Lower leg skin (tissue), 4 donors: ENCODE results near the gene NELFB. TPM values are rescaled to one million over a fixed set of nuclear protein-coding genes. Genes with fewer than 3 reads are reported as not detected.
A peak's percentile ranks its signal among the peaks of the same experiment; 100 is the strongest.

ENCODE experiments used
- DNase-seq, 2 donors: peaks; one replicate each; pipeline ENCODE4 v3.0.0-alpha.2; 2019; ENCODE audit warnings: low spot score in 2 of 2
- H3K4me3 ChIP-seq: fragments of 200-600 bp; sonication (generic); 2 replicates; pipeline ENCODE4 v1.5.1; 2017; ENCODE audit warnings: mild to moderate bottlenecking, low read depth; ENCODE audit not compliant: poor library complexity, severe bottlenecking
- POLR2A ChIP-seq, 2 donors: fragments of 450-650 bp; IDR thresholded peaks; one replicate each; pipeline ENCODE4 v1.6.1; 2016 to 2017; ENCODE audit warnings: antibody characterized with exemption in 2 of 2, mild to moderate bottlenecking in 1 of 2, moderate library complexity in 1 of 2
- WGBS, 2 donors: methylation state at CpG; one replicate each; pipeline ENCODE4 v1.1.5; 2018; 5-methylcytosine and 5-hydroxymethylcytosine counted together
- intact Hi-C: fragments of 100-400 bp; cut with DNase I; formaldehyde crosslinking; loops from one replicate; pipeline ENCODE4 v1.15.0; 2023; ENCODE audit warnings: low total_unique reads
- total RNA-seq, 4 donors: library from RNA; depleted of rRNA; stranded (reverse); fragments of >200 nt; gene quantifications; one replicate each; pipeline ENCODE4 v1.1.0, GENCODE V29; 2016
- TF ChIP-seq, protein P1 (sequence below), 3 donors: fragments of 450-650 bp; IDR thresholded peaks; one replicate each; pipeline ENCODE4 v1.5.1; 2016; ENCODE audit warnings: antibody characterized with exemption in 3 of 3, mild to moderate bottlenecking in 3 of 3, moderate library complexity in 2 of 3

Gene NELFB
- total RNA-seq, 4 donors from 2014 or later = 40.7 to 52.7 (median 49.9) TPM

DNA sequence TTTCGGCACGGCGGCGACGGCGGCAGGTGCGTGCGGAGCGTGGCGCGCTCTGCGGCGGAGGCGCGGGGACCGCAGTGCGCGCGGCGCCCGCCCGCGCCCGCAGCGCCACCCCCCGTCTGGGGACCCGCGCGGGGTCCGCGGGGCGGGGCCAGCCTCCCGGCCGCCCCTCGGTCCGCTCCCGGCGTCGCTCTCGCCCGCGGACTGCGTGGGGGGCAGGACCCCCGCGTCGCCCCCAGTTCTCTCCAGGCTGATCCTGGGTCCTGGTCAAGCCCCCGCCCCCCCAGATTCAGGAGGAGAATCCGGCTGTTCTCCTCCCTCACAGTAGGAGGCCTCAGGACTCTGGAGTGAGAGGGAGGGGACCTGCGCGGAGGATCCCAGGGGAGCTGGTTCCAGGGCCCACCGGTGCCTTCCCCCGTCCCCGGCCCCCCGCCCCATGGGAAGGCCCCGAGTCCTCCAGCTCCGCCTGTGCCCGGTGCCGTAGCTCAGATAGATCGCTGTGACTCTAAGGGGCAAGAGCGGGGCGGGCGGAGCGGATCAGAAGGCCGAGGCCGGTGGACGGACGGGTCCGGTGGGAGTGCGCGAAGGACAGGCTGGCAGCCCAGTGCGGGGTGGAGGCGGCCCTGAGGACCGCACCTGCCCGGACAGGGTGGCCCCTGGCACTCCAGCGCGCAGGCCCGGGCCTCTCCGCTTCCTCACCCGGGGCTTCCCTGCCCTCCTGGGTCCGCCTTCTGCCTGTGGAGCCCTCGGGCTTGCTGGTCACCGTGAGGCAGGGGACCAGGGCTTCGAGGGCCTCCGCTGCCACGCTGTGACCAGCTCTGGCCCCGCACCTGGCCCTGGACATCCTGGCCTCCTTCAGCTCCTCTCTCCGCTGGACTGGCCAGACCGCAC, 32.7 kb upstream of the NELFB start, which contains the start of gene RNF208:
TSS of gene RNF208 (minus strand) at position 51 of the 888 bp plus-strand sequence. CDS start 1,028 bp downstream, outside the sequence.
- peak within 1 kb of the TSS; percentile 27 for H3K4me3 ChIP-seq
- 5 to 10% methylated on average over 12 to 29 of the region's 88 CpGs for WGBS, 2 donors
- intact Hi-C loops = no loop called here
- no peak for TF ChIP-seq POLR2A (IDR thresholded peaks at IDR 0.05)
- TF ChIP-seq, protein P1, sequence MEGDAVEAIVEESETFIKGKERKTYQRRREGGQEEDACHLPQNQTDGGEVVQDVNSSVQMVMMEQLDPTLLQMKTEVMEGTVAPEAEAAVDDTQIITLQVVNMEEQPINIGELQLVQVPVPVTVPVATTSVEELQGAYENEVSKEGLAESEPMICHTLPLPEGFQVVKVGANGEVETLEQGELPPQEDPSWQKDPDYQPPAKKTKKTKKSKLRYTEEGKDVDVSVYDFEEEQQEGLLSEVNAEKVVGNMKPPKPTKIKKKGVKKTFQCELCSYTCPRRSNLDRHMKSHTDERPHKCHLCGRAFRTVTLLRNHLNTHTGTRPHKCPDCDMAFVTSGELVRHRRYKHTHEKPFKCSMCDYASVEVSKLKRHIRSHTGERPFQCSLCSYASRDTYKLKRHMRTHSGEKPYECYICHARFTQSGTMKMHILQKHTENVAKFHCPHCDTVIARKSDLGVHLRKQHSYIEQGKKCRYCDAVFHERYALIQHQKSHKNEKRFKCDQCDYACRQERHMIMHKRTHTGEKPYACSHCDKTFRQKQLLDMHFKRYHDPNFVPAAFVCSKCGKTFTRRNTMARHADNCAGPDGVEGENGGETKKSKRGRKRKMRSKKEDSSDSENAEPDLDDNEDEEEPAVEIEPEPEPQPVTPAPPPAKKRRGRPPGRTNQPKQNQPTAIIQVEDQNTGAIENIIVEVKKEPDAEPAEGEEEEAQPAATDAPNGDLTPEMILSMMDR (IDR thresholded peaks at IDR 0.05) = no peak
- no peak for DNase-seq

DNA sequence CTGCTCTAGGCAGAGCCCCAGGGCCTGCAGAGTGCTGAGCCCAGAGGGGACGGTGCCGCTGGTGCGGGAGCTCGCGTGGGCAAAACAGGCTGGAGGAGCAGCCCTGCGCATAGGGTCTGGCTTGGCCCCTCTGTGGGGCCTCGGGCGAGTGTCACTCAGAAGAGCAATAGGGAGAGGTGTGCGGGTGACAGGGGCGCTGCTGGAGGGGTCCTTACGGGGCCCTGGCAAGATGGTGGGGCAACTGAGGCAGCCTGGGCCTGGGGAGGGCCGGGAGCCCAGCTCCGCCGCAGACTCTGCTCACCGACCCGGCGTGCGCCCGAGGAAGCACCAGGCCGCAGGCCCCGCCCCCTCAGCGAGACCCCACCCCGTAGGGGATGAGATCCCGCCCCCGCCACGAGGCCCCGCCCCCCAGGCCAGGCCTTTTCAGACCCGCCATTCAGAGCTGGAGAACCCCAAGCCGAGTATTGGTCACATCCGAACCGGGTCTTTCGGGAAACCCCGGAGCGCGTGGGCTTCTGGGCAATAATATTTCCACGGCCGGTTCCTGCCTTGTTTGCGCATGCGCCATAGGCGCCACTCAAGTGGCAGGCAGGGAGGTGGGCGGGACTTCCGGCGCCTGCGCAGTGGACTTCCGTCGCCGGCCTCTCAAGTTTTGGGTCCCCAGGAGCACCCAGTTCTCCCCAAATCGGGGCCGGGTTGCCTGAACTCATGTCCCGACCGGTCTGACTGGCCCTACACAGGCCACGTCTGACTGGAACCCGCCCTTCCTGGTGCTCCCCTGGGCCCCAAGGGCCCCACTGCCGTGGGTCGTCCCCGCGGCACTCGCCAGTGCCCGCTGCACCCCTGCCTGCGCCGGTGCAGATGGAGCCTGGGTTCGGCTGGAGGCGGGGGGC, 31.8 kb upstream of the NELFB start:
- TF ChIP-seq, protein P1 (IDR thresholded peaks at IDR 0.05) = no peak
- TF ChIP-seq POLR2A (IDR thresholded peaks at IDR 0.05) = no peak
- 1% methylated on average over 31 to 44 of the region's 63 CpGs for WGBS, 2 donors
- H3K4me3 ChIP-seq = peak overlapping the region; percentile 48
- DNase-seq = peak; percentile 97 to 99
- intact Hi-C loops = no loop called here

DNA sequence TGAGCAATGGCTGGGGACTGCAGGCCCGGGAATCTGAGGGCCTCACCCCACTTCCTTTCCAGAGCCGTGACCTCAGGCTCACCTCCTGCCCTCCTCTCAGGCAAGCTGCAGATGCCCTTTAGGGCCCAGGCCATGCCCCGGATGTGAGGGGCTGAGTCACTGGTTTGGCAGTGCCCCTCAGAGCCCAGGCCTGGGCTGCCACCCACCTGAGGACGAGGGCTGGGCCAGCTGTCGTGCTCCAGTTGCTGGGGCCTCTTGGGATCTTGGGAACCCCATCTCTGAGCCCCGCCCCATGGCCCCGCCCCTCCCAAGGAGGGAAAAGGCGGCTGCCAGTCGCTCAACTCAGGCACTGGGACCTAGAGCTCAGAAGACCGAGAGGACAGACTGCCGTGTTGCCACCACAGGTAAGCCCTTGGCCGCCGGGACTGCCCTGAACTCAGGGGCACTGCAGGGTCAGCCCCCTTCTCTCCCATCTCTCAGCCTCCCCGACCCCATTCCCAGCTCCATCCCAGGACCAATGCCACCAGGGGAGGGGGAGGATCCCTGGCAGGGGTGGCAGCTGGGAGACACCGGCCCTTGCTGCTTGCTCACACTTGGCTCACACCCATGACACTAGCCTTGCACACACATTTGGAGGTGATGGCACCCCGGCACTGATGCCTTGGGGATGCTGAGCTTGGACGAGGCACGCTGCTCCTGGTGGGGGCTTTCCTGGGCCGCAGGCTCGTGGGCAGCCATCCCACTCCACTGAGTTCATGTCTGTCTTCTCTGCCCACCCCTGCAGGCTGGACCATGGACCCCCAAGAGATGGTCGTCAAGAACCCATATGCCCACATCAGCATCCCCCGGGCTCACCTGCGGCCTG, 30.1 kb upstream of the NELFB start, which contains the start of gene CYSRT1:
TSS of gene CYSRT1 (plus strand) at position 345 of the 865 bp plus-strand sequence. CDS start at position 793, 448 bp downstream.
- intact Hi-C loops = loop anchor here (5.0 kb wide), 1 partner anchor 108 kb away; no protein-coding TSS in a partner anchor

DNA sequence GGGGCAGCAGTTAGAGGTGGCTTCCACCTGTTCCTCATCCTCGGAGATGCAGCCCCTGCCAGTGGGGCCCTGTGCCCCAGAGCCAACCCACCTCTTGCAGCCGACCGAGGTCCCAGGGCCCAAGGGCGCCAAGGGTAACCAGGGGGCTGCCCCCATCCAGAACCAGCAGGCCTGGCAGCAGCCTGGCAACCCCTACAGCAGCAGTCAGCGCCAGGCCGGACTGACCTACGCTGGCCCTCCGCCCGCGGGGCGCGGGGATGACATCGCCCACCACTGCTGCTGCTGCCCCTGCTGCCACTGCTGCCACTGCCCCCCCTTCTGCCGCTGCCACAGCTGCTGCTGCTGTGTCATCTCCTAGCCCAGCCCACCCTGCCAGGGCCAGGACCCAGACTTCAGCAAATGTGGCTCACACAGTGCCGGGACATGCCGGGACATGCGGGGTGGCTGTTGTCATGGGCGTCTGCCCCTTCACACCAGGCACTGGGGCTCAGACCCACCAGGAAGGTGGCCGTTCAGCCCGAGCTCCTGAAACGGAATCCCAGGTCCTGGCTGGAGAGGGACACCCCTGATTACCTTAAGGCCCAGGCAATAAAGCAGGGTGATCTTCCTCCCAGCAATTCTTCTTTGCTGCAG, 29.3 kb upstream of the NELFB start:
- TF ChIP-seq, protein P1 (IDR thresholded peaks at IDR 0.05) = no peak
- TF ChIP-seq POLR2A (IDR thresholded peaks at IDR 0.05) = no peak
- WGBS, 2 donors = 65 to 69% methylated on average over 4 to 14 of the region's 21 CpGs
- H3K4me3 ChIP-seq = no peak overlapping the region
- intact Hi-C loops = loop anchor here (5.0 kb wide), 1 partner anchor 109 kb away; no protein-coding TSS in a partner anchor
- no peak for DNase-seq

More for the DNA sequence above, 30.1 kb upstream of the NELFB start, which contains the start of gene CYSRT1:
- TF ChIP-seq, protein P1 (IDR thresholded peaks at IDR 0.05) = no peak
- TF ChIP-seq POLR2A (IDR thresholded peaks at IDR 0.05) = no peak
- H3K4me3 ChIP-seq = no peak within 1 kb of the TSS
- WGBS, 2 donors = 45 to 53% methylated on average over 4 to 16 of the region's 23 CpGs
- no peak for DNase-seq
